ENCODE measurements around the gene FNDC3A.

- TF ChIP-seq CTCF (IDR thresholded peaks at IDR 0.05; ENCODE audit: poor library complexity) (no peak), EZH2 (IDR thresholded peaks at IDR 0.05; ENCODE audit: borderline replicate concordance) (no peak)
Measured at GRCh38 chr13:48975101-48975855, 434 bp upstream of the FNDC3A start.

Measured in hepatocyte (in vitro differentiated cells).